GM12878 (cell line): ENCODE data around the gene TXN2.

Experiments used
- CREM ChIP-seq: IDR thresholded peaks from 2 replicates; pipeline ENCODE4 v1.6.1; 2014; ENCODE audit warnings: antibody characterized with exemption, low read depth
- CTCF ChIP-seq, 3 experiments: IDR thresholded peaks in 2 of 3; conservative IDR thresholded peaks in 1 of 3; 2 replicates each; pipeline ENCODE4 v1.5.1; 2011; ENCODE audit warnings: low read depth in 3 of 3, low read length in 3 of 3, mild to moderate bottlenecking in 3 of 3, control low read depth in 2 of 3, moderate library complexity in 2 of 3, inconsistent platforms in 1 of 3, mixed read lengths in 1 of 3; ENCODE audit not compliant: control insufficient read depth in 2 of 3, insufficient read depth in 1 of 3; ENCODE audit errors: extremely low read depth in 1 of 3
- EGR1 ChIP-seq, 2 experiments: IDR thresholded peaks; 1 replicate in 1 of 2; 2 replicates in 1 of 2; pipeline ENCODE4 v1.6.1; 2011 to 2012; ENCODE audit warnings: low read depth in 2 of 2, low read length in 2 of 2, borderline replicate concordance in 1 of 2, mild to moderate bottlenecking in 1 of 2, moderate library complexity in 1 of 2
- KDM1A ChIP-seq: fragments of 200-600 bp; sonication (generic); IDR thresholded peaks from 2 replicates; pipeline ENCODE4 v1.6.1; 2016; ENCODE audit warnings: borderline replicate concordance
- NFYB ChIP-seq: IDR thresholded peaks from 2 replicates; pipeline ENCODE4 v1.6.1; 2011; ENCODE audit warnings: low read depth, mild to moderate bottlenecking, low read length, improper control_type of control experiment, moderate library complexity; ENCODE audit not compliant: insufficient read depth
- POLR2A ChIP-seq: IDR thresholded peaks from 2 replicates; pipeline ENCODE4 v1.6.1; 2011; ENCODE audit warnings: low read depth, mild to moderate bottlenecking, low read length
- SMC3 ChIP-seq: IDR thresholded peaks from 2 replicates; pipeline ENCODE4 v1.6.1; 2011; ENCODE audit warnings: low read length, improper control_type of control experiment, borderline replicate concordance
- SPI1 ChIP-seq: IDR thresholded peaks from 2 replicates; pipeline ENCODE4 v1.6.1; 2011; ENCODE audit warnings: low read depth, mild to moderate bottlenecking, low read length, moderate library complexity, borderline replicate concordance; ENCODE audit not compliant: insufficient read depth
- YY1 ChIP-seq: IDR thresholded peaks from 2 replicates; pipeline ENCODE4 v1.6.1; 2011; ENCODE audit warnings: low read depth, mild to moderate bottlenecking, low read length
- ZNF384 ChIP-seq: IDR thresholded peaks from 2 replicates; pipeline ENCODE4 v1.6.1; 2012; ENCODE audit warnings: low read depth, mild to moderate bottlenecking, low read length, improper control_type of control experiment, borderline replicate concordance

- no peak for TF ChIP-seq SPI1
- no peak for TF ChIP-seq KDM1A
- TF ChIP-seq NFYB, result no peak
- no peak for TF ChIP-seq YY1
- TF ChIP-seq ZNF384, result no peak
- TF ChIP-seq CTCF (IDR thresholded peaks at IDR 0.05 in 2 of 3, conservative IDR thresholded peaks at IDR 0.05 in 1 of 3; ENCODE audit: control insufficient read depth in 2 of 3, extremely low read depth in 1 of 3, insufficient read depth in 1 of 3, low read depth in 3 of 3, low read length in 3 of 3), result no peak
- no peak for TF ChIP-seq EGR1 (IDR thresholded peaks at IDR 0.05; ENCODE audit: borderline replicate concordance in 1 of 2, low read depth in 2 of 2, low read length in 2 of 2)
- no peak for TF ChIP-seq CREM
- TF ChIP-seq POLR2A, result no peak
- TF ChIP-seq SMC3, result no peak
Observed at GRCh38 chr22:36520423-36520822, 39.0 kb upstream of the TXN2 start.
